HEK293T (cell line): ENCODE results near the gene BNC1.

Experiments
- CTBP1 ChIP-seq: fragments of 450-650 bp; IDR thresholded peaks from 2 replicates; pipeline ENCODE4 v1.6.1; 2016; ENCODE audit warnings: borderline replicate concordance
- PKNOX1 ChIP-seq: fragments of 450-650 bp; IDR thresholded peaks from 2 replicates; pipeline ENCODE4 v1.6.1; 2016
- SP1 ChIP-seq: fragments of 450-650 bp; IDR thresholded peaks from 2 replicates; pipeline ENCODE4 v1.6.1; 2017

GRCh38 chr15:83206526-83207008, 77.9 kb downstream of the BNC1 start:
- TF ChIP-seq CTBP1 (no peak), PKNOX1 (no peak), SP1 (no peak)
